ENCODE data around the gene CALML4.

The CALML4 gene

GRCh38 chr15:68211656-68212320, 6.7 kb upstream of the CALML4 start:
- Histone ChIP-seq H3K9ac (no peak overlapping the region), H3K36me3 (ENCODE audit: insufficient read depth) (peaks cover 2% of the 10 kb centered on the region; the same call in 1 of the 2 replicates), H3K79me2 (ENCODE audit: insufficient read depth, low read depth) (peaks cover 18% of the 10 kb centered on the region), H3K4me3 (IDR thresholded peaks at IDR 0.05; ENCODE audit: insufficient read depth, low read depth, low read length) (no peak overlapping the region), H3K4me1 (ENCODE audit: low read depth, poor library complexity, severe bottlenecking) (no peaks in the 10 kb centered on the region), H3K27me3 (ENCODE audit: insufficient read depth, low read depth) (no peaks in the 10 kb centered on the region), H4K20me1 (ENCODE audit: insufficient read depth) (peaks cover 12% of the 10 kb centered on the region; the same call in 1 of the 2 replicates), H3K4me2 (no peak overlapping the region), H2AFZ (ENCODE audit: low read depth) (no peak overlapping the region), H3K27ac (no peak overlapping the region)
- TF ChIP-seq CTCF (conservative IDR thresholded peaks at IDR 0.05; ENCODE audit: low read depth, low read length) = no peak

- H3K27ac ChIP-seq = no peak overlapping the region
- H4K20me1 ChIP-seq (ENCODE audit: insufficient read depth) = peaks cover 12% of the 10 kb centered on the region; the same call in 1 of the 2 replicates
- no peak overlapping the region for H2AFZ ChIP-seq (ENCODE audit: low read depth)
- no peak overlapping the region for H3K4me3 ChIP-seq (IDR thresholded peaks at IDR 0.05; ENCODE audit: insufficient read depth, low read depth, low read length)
- no peak overlapping the region for H3K4me2 ChIP-seq
- TF ChIP-seq CTCF (conservative IDR thresholded peaks at IDR 0.05; ENCODE audit: low read depth, low read length) = peak; percentile 68
- no peak overlapping the region for H3K9ac ChIP-seq
- no peaks in the 10 kb centered on the region; the same call in 1 of the 2 replicates for H3K36me3 ChIP-seq (ENCODE audit: insufficient read depth)
- H3K79me2 ChIP-seq (ENCODE audit: insufficient read depth, low read depth) = peaks cover 10% of the 10 kb centered on the region; the same call in 1 of the 2 replicates
- no peaks in the 10 kb centered on the region for H3K4me1 ChIP-seq (ENCODE audit: low read depth, poor library complexity, severe bottlenecking)
- no peaks in the 10 kb centered on the region for H3K27me3 ChIP-seq (ENCODE audit: insufficient read depth, low read depth)
Observed at GRCh38 chr15:68210821-68211655, 5.9 kb upstream of the CALML4 start.

- H3K4me2 ChIP-seq = no peak overlapping the region
- H3K79me2 ChIP-seq (ENCODE audit: insufficient read depth, low read depth) = peaks cover 4% of the 10 kb centered on the region; the same call in 1 of the 2 replicates
- H2AFZ ChIP-seq (ENCODE audit: low read depth) = no peak overlapping the region
- H3K36me3 ChIP-seq (ENCODE audit: insufficient read depth) = no peaks in the 10 kb centered on the region; the same call in 1 of the 2 replicates
- H3K27ac ChIP-seq = no peak overlapping the region
- H4K20me1 ChIP-seq (ENCODE audit: insufficient read depth) = peaks cover 6% of the 10 kb centered on the region; the same call in 1 of the 2 replicates
- no peak overlapping the region for H3K4me3 ChIP-seq (IDR thresholded peaks at IDR 0.05; ENCODE audit: insufficient read depth, low read depth, low read length)
- no peaks in the 10 kb centered on the region for H3K27me3 ChIP-seq (ENCODE audit: insufficient read depth, low read depth)
- H3K9ac ChIP-seq = no peak overlapping the region
- TF ChIP-seq CTCF (conservative IDR thresholded peaks at IDR 0.05; ENCODE audit: low read depth, low read length) = no peak
- no peaks in the 10 kb centered on the region for H3K4me1 ChIP-seq (ENCODE audit: low read depth, poor library complexity, severe bottlenecking)
Observed at GRCh38 chr15:68210409-68210756, 5.3 kb upstream of the CALML4 start.

- Histone ChIP-seq H4K20me1 (ENCODE audit: insufficient read depth) (peaks cover under 1% of the 10 kb centered on the region; the same call in 1 of the 2 replicates), H3K27ac (no peak overlapping the region), H2AFZ (ENCODE audit: low read depth) (no peak overlapping the region), H3K4me3 (IDR thresholded peaks at IDR 0.05; ENCODE audit: insufficient read depth, low read depth, low read length) (no peak overlapping the region), H3K79me2 (ENCODE audit: insufficient read depth, low read depth) (no peaks in the 10 kb centered on the region; the same call in 1 of the 2 replicates), H3K27me3 (ENCODE audit: insufficient read depth, low read depth) (no peaks in the 10 kb centered on the region), H3K4me1 (ENCODE audit: low read depth, poor library complexity, severe bottlenecking) (no peaks in the 10 kb centered on the region), H3K4me2 (no peak overlapping the region), H3K9ac (no peak overlapping the region), H3K36me3 (ENCODE audit: insufficient read depth) (no peaks in the 10 kb centered on the region; the same call in 1 of the 2 replicates)
- TF ChIP-seq CTCF (conservative IDR thresholded peaks at IDR 0.05; ENCODE audit: low read depth, low read length) = no peak
Observed at GRCh38 chr15:68209735-68210408, 4.7 kb upstream of the CALML4 start.

Data from KMS-11 (cell line).